ENCODE results near the gene YIPF5. TPM values are rescaled to one million over a fixed set of nuclear protein-coding genes. Genes with fewer than 3 reads are reported as not detected.
A peak's percentile ranks its signal among the peaks of the same experiment; 100 is the strongest.

Gene YIPF5
- total and polyA plus RNA-seq, 3 donors from 2014 or later: 42.4 to 62.3 (median 54.4) TPM

GRCh38 chr5:144195448-144195847 is 25.0 kb upstream of the YIPF5 start:
- Histone ChIP-seq H3K27me3 (no peaks in the 10 kb centered on the region), H3K36me3 (ENCODE audit: low read depth, missing control alignments) (no peaks in the 10 kb centered on the region), H3K27ac (no peak overlapping the region), H3K4me1 (no peaks in the 10 kb centered on the region), H3K4me3 (no peak overlapping the region), H3K9me3 (no peaks in the 10 kb centered on the region)
- TF ChIP-seq POLR2A (IDR thresholded peaks at IDR 0.05) (no peak), CTCF (IDR thresholded peaks at IDR 0.05) (no peak)
- intact Hi-C loops (cut with DNase I; ENCODE audit: low total_unique reads): no loop called here
- DNase-seq: no peak
- WGBS, 2 donors: 76 to 82% methylated on average over 4 of the region's 4 CpGs

GRCh38 chr5:144194144-144194543 is 23.7 kb upstream of the YIPF5 start:
- no peak overlapping the region for H3K4me3 ChIP-seq
- intact Hi-C loops (cut with DNase I; ENCODE audit: low total_unique reads): no loop called here

GRCh38 chr5:144192661-144193060 is 22.2 kb upstream of the YIPF5 start:
- H3K9me3 ChIP-seq: no peaks in the 10 kb centered on the region
- no peaks in the 10 kb centered on the region for H3K27me3 ChIP-seq
- no peak for DNase-seq
- no peaks in the 10 kb centered on the region for H3K36me3 ChIP-seq (ENCODE audit: low read depth, missing control alignments)
- no peak overlapping the region for H3K27ac ChIP-seq
- no peaks in the 10 kb centered on the region for H3K4me1 ChIP-seq
- H3K4me3 ChIP-seq: no peak overlapping the region
- intact Hi-C loops (cut with DNase I; ENCODE audit: low total_unique reads): no loop called here
- TF ChIP-seq CTCF (IDR thresholded peaks at IDR 0.05): no peak
- TF ChIP-seq POLR2A (IDR thresholded peaks at IDR 0.05): no peak

More at GRCh38 chr5:144194144-144194543, 23.7 kb upstream of the YIPF5 start:
- DNase-seq: no peak
- H3K9me3 ChIP-seq: no peaks in the 10 kb centered on the region
- no peaks in the 10 kb centered on the region for H3K4me1 ChIP-seq
- no peak overlapping the region for H3K27ac ChIP-seq
- 70 to 85% methylated on average over 2 of the region's 2 CpGs for WGBS, 2 donors
- H3K27me3 ChIP-seq: no peaks in the 10 kb centered on the region
- no peaks in the 10 kb centered on the region for H3K36me3 ChIP-seq (ENCODE audit: low read depth, missing control alignments)
- TF ChIP-seq POLR2A (IDR thresholded peaks at IDR 0.05): no peak
- no peak for TF ChIP-seq CTCF (IDR thresholded peaks at IDR 0.05)

GRCh38 chr5:144191998-144192397 is 21.5 kb upstream of the YIPF5 start:
- 41 to 45% methylated on average over 3 of the region's 3 CpGs for WGBS, 2 donors

More at GRCh38 chr5:144191998-144192397, 21.5 kb upstream of the YIPF5 start:
- Histone ChIP-seq H3K9me3 (no peaks in the 10 kb centered on the region), H3K4me1 (no peaks in the 10 kb centered on the region), H3K27me3 (no peaks in the 10 kb centered on the region), H3K4me3 (no peak overlapping the region), H3K36me3 (ENCODE audit: low read depth, missing control alignments) (no peaks in the 10 kb centered on the region), H3K27ac (no peak overlapping the region)
- no peak for TF ChIP-seq POLR2A (IDR thresholded peaks at IDR 0.05)
- TF ChIP-seq CTCF (IDR thresholded peaks at IDR 0.05): peak in 1 of 3 experiments; percentile 21
- no peak for DNase-seq
- intact Hi-C loops (cut with DNase I; ENCODE audit: low total_unique reads): no loop called here
